ENCODE results near the gene POLR2E. TPM values are rescaled to one million over a fixed set of nuclear protein-coding genes. Genes with fewer than 3 reads are reported as not detected.

POLR2E gene
- total and polyA plus RNA-seq, 2 of the 13 experiments (the other 11 are each of a cell fraction or from before 2014, with no cell fraction given) = 140 to 272 TPM

- TF ChIP-seq HIC2 (CRISPR knock-in tag; IDR thresholded peaks at IDR 0.05; ENCODE audit: low read depth) (no peak), SIN3A (IDR thresholded peaks at IDR 0.05; ENCODE audit: borderline replicate concordance, low read depth, low read length) (peak; percentile 72; the same call in 1 of the 2 replicates), JDP2 (CRISPR knock-in tag; IDR thresholded peaks at IDR 0.05; ENCODE audit: borderline replicate concordance) (no peak), ZFP82 (CRISPR knock-in tag; IDR thresholded peaks at IDR 0.05; ENCODE audit: borderline replicate concordance) (no peak), ZNF318 (CRISPR knock-in tag; IDR thresholded peaks at IDR 0.05) (0 out of 2 replicates have a peak, but pooled peaks have one; percentile 38), KLF12 (CRISPR knock-in tag; IDR thresholded peaks at IDR 0.05; ENCODE audit: borderline replicate concordance) (no peak), ARHGAP35 (CRISPR knock-in tag; IDR thresholded peaks at IDR 0.05; ENCODE audit: borderline replicate concordance) (no peak), ZBTB4 (CRISPR knock-in tag; IDR thresholded peaks at IDR 0.05; ENCODE audit: borderline replicate concordance) (no peak), THAP8 (CRISPR knock-in tag; IDR thresholded peaks at IDR 0.05; ENCODE audit: borderline replicate concordance) (no peak), GFI1 (CRISPR knock-in tag; IDR thresholded peaks at IDR 0.05; ENCODE audit: borderline replicate concordance) (no peak), MYC (CRISPR knock-in tag; IDR thresholded peaks at IDR 0.05; ENCODE audit: borderline replicate concordance) (peak; percentile 16; the same call in 1 of the 2 replicates), PHF20 (CRISPR knock-in tag; IDR thresholded peaks at IDR 0.05) (no peak), PAWR (CRISPR knock-in tag; IDR thresholded peaks at IDR 0.05; ENCODE audit: borderline replicate concordance) (no peak)
Measured at GRCh38 chr19:1039646-1040475, 55.3 kb downstream of the POLR2E start, which contains the start of gene ABCA7 (continued).
